BLaER1 (cell line): ENCODE results near the gene MLLT1.

Experiments
- H3K27ac ChIP-seq: shearing (Covaris generic); formaldehyde crosslinking; 2 replicates; pipeline ENCODE4 v1.8.1; 2022
- H3K27me3 ChIP-seq: shearing (Covaris generic); formaldehyde crosslinking; 2 replicates; pipeline ENCODE4 v1.8.1; 2022
- H3K36me3 ChIP-seq: shearing (Covaris generic); formaldehyde crosslinking; 2 replicates; pipeline ENCODE4 v1.8.1; 2022
- H3K4me1 ChIP-seq: shearing (Covaris generic); formaldehyde crosslinking; 2 replicates; pipeline ENCODE4 v1.8.1; 2022
- H3K4me2 ChIP-seq: shearing (Covaris generic); formaldehyde crosslinking; 2 replicates; pipeline ENCODE4 v1.8.1; 2022
- H3K4me3 ChIP-seq: shearing (Covaris generic); formaldehyde crosslinking; 2 replicates; pipeline ENCODE4 v1.8.1; 2022
- H3K9ac ChIP-seq: shearing (Covaris generic); formaldehyde crosslinking; 2 replicates; pipeline ENCODE4 v1.8.1; 2022
- H3K9me3 ChIP-seq: shearing (Covaris generic); formaldehyde crosslinking; 2 replicates; pipeline ENCODE4 v1.8.1; 2022
- H4K20me1 ChIP-seq: shearing (Covaris generic); formaldehyde crosslinking; 2 replicates; pipeline ENCODE4 v1.8.1; 2022
- Cebpa-rat ChIP-seq: shearing (Covaris generic); IDR thresholded peaks from 2 replicates; pipeline ENCODE4 v1.8.1; 2022

Gene MLLT1

DNA sequence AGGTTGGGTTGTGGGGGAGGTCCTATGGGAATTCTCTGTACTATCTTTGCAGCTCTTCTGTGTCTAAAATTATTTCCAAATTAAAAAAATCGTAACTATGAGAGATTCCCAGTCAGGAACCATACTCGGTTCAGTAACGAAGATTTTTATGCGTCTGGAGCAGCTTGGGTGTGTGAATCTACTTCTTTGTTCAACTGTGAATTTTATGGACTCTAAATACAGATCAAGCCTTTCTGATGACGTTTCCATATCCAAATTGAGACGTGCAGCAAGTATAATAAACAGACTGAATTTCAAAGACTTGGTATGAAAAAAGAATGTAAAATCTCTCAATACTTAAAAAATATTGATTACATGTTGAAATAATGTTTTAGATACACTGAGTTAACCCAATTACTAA lies 30.9 kb downstream of the MLLT1 start:
- Histone ChIP-seq H3K4me2 (peak overlapping the region; percentile 90), H3K4me1 (peaks cover 100% of the 10 kb centered on the region), H4K20me1 (peaks cover 100% of the 10 kb centered on the region), H3K27ac (0 out of 2 replicates have a peak overlapping the region, but pooled peaks have one; percentile 62), H3K36me3 (peaks cover 44% of the 10 kb centered on the region), H3K9ac (no peak overlapping the region), H3K9me3 (peaks cover 29% of the 10 kb centered on the region), H3K27me3 (no peaks in the 10 kb centered on the region), H3K4me3 (peak overlapping the region; percentile 30)
- TF ChIP-seq Cebpa-rat, result no peak

DNA sequence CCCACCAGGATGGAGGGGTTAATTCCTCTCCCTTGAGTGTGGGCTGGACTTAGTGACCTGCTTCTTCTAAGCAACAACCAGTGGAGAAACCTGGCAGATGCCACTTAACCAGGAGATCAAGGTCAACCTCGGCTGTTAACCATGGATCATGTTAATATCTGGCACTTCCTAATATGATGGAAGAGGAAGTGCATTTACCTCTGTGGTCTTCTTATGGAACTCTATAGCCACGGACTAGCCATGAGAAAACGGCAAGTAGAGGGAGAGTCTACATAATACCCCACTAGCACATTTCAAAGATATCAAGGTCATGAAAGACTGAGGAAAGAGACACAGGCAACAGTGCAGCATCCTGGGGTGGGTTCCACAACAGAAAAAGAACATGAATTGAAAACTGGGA lies 31.4 kb downstream of the MLLT1 start:
- H3K9ac ChIP-seq, result no peak overlapping the region
- H3K36me3 ChIP-seq, result peaks cover 39% of the 10 kb centered on the region
- no peak for TF ChIP-seq Cebpa-rat
- peaks cover 100% of the 10 kb centered on the region for H4K20me1 ChIP-seq
- peaks cover 23% of the 10 kb centered on the region for H3K9me3 ChIP-seq
- peak overlapping the region; percentile 30; the same call in 1 of the 2 replicates for H3K4me3 ChIP-seq
- H3K4me1 ChIP-seq, result peaks cover 100% of the 10 kb centered on the region
- H3K27ac ChIP-seq, result no peak overlapping the region
- H3K4me2 ChIP-seq, result peak overlapping the region; percentile 90
- no peaks in the 10 kb centered on the region for H3K27me3 ChIP-seq

DNA sequence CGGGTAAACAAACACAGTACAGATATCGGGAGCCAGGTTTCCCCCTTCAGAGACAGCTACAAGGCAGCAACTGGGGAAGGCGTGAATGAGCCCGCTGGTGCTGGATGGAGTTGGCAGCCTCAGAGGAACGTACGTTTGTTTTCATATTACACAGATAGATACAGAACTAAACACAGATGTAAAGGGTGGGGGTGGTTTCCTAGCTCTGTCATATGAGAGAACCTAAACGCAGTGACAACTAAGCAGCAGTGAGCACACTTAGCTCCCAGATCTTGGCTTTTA lies 32.8 kb downstream of the MLLT1 start:
- Histone ChIP-seq H4K20me1 (peaks cover 100% of the 10 kb centered on the region), H3K4me2 (peak overlapping the region; percentile 90), H3K9ac (no peak overlapping the region), H3K36me3 (peaks cover 29% of the 10 kb centered on the region), H3K9me3 (peaks cover 15% of the 10 kb centered on the region), H3K4me3 (no peak overlapping the region), H3K27ac (no peak overlapping the region), H3K27me3 (no peaks in the 10 kb centered on the region), H3K4me1 (peaks cover 100% of the 10 kb centered on the region)
- TF ChIP-seq Cebpa-rat, result no peak

DNA sequence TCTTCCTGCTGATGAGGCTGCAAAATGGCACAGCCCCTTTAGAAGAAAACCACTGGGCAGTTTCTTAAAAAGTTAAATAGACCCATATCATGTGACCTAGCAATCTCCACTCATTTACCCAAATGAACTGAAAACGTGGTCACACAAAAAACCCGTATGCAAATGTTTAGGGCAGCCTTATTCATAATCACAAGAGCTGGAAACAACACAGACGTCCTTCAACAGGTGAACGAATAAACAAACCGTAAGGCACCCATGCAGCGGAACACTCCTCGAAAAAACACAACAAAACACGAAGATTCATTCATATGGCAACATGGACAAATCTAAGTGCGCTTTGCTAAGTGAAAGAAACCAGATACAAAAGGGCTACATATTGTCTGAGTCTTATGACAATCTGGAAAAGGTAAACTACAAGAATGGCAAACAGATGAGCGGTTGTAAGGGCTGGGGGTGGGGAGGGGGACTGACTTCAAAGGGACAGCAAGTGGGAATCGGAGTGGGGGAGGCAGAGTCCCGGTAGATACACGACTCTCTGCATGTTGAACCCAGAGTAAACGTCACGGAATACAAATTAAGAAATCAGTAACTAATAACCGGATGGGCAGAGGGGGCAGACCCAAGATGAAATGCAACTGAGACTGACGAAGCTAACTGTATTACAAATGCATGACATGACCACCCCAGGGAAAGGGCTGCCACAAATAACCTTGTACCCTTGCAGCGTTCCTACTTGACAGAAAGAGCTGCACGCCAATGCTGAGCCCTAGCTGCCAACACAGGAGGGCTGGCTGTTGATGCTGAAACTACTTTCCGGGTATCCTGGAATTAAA lies 33.4 kb downstream of the MLLT1 start:
- H3K9me3 ChIP-seq, result peaks cover 12% of the 10 kb centered on the region
- H3K27ac ChIP-seq, result no peak overlapping the region
- H3K27me3 ChIP-seq, result no peaks in the 10 kb centered on the region
- no peak overlapping the region for H3K4me3 ChIP-seq
- peak overlapping the region; percentile 90 for H3K4me2 ChIP-seq
- no peak overlapping the region for H3K9ac ChIP-seq
- peaks cover 29% of the 10 kb centered on the region for H3K36me3 ChIP-seq
- peaks cover 100% of the 10 kb centered on the region for H4K20me1 ChIP-seq
- no peak for TF ChIP-seq Cebpa-rat
- H3K4me1 ChIP-seq, result peaks cover 100% of the 10 kb centered on the region

DNA sequence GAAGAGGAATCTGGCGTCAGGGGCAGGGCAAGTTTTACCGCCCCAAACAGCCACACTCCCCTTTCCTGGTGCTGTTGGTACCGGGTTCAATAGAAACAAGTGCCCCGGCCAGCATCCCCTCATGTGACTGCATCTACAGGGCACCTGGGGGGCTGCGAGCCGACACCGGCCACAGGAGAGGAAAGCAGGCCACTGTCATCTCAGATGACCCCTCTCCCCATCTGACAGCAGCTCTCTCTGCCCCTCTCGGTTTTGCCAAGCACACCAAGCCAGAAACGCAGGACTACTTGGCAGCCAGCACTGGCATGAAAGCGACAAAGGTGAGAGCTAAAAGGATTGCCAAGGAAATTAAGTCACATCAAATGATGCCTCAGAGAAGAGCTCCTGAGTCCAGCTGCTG lies 37.1 kb downstream of the MLLT1 start:
- Histone ChIP-seq H3K9me3 (peaks cover 12% of the 10 kb centered on the region), H3K27me3 (no peaks in the 10 kb centered on the region), H3K27ac (peak overlapping the region; percentile 51), H3K36me3 (peaks cover 51% of the 10 kb centered on the region), H3K9ac (peak overlapping the region; percentile 45; the same call in 1 of the 2 replicates), H3K4me3 (no peak overlapping the region), H3K4me2 (peak overlapping the region; percentile 71), H4K20me1 (peaks cover 100% of the 10 kb centered on the region), H3K4me1 (peaks cover 100% of the 10 kb centered on the region)
- TF ChIP-seq Cebpa-rat, result no peak

DNA sequence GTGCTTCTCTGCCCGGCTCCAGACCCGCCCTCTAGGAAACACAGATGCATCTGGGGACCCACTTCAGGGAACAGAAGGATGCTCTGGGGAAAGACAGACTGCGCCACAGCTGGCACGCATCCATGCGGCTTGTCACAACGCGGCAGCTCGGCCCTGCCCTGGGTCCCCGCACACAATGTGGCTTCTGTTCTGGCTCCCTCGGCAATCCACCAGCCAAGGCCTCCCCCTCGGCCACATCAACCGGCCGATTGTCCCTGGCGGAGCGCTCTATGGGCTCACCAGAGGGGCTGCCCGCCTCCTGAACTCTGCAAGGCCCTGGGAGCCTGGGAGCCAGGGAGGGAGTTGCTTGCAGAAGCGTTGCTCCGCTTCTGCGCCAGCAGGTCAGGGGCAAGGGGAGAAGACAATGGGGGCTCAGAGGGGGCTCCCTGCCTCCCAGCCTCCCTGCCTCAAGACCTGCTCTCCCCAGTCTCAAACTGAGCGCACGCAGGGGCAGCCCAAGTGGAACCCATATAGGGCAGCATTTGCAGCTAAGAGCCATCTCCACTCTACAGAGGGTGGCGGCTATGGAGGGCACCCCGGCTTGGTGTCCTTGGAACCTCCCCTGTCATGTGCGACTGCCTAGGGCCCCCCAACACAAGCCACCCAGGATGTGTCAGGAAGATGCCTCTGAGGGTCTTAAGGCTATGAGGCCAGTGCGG lies 37.9 kb downstream of the MLLT1 start:
- H3K36me3 ChIP-seq, result peaks cover 48% of the 10 kb centered on the region
- peaks cover 100% of the 10 kb centered on the region for H4K20me1 ChIP-seq
- H3K9ac ChIP-seq, result peak overlapping the region; percentile 45
- no peaks in the 10 kb centered on the region for H3K27me3 ChIP-seq
- H3K4me1 ChIP-seq, result peaks cover 100% of the 10 kb centered on the region
- H3K27ac ChIP-seq, result peak overlapping the region; percentile 51
- H3K4me2 ChIP-seq, result peak overlapping the region; percentile 71
- H3K4me3 ChIP-seq, result no peak overlapping the region
- TF ChIP-seq Cebpa-rat, result no peak
- H3K9me3 ChIP-seq, result peaks cover 12% of the 10 kb centered on the region

DNA sequence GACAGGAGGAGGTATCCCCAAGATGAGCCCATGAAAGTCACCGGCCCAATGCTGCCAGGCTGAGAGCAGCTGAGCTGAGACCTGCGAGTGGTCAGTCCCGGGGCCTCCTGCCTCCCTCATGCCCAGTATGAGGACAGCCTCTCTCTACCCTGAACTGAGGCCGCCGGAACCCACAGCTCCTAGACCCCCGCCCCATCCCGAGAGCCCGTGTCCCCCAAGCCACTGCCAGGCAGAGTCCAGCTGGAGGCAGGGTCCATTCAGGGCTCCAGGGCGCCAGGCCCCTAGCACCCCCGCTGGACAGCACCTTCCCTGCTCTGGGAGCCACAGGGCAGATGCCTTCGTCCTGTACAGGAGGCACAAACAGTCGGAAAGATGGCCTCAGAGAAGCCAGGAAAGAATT lies 38.7 kb downstream of the MLLT1 start:
- Histone ChIP-seq H3K27ac (no peak overlapping the region; the same call in 1 of the 2 replicates), H4K20me1 (peaks cover 100% of the 10 kb centered on the region)

DNA sequence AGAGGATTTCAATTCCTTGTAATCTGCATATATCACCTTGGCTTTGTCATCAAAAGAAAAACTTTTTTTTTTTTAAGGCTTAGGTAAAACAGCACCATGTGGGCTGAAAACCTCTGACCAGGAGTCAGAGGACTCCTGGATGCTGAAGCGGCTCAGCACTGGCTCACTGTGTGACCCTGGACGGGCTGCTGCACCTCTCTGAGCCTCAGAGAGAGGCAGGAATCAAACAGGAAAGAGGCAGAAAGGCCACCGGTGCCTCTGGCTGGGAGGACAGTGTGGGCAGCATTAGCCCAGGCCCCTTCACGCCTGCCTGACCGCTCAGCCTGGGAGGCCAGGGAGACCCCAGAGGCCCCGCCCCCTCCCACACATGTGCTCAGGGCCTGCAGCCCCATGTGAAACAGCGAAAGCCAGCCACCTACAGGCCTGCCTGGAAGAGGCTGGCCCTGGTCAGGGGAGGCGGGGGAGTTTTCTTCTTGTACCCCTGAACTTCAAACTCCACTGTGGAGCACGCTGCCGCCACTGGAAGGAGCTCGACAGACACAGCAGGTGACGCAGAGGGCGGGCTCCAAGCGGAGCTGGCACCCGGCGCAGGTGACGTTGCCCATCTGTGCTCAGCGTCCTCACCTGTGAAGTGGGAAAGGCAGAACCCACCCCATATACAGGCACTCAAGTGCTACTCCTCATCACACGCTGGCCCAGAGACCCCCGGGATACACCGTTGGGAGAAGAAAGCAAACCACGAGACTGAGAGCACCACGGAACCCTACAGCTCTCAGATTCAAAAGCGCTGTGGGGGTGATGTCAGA lies 39.7 kb downstream of the MLLT1 start:
- H3K9me3 ChIP-seq, result no peaks in the 10 kb centered on the region
- no peak overlapping the region; the same call in 1 of the 2 replicates for H3K27ac ChIP-seq
- H4K20me1 ChIP-seq, result peaks cover 100% of the 10 kb centered on the region
- peak overlapping the region; percentile 71 for H3K4me2 ChIP-seq
- no peak for TF ChIP-seq Cebpa-rat
- H3K9ac ChIP-seq, result no peak overlapping the region
- H3K36me3 ChIP-seq, result peaks cover 40% of the 10 kb centered on the region
- H3K4me1 ChIP-seq, result peaks cover 100% of the 10 kb centered on the region
- H3K4me3 ChIP-seq, result no peak overlapping the region
- H3K27me3 ChIP-seq, result no peaks in the 10 kb centered on the region

More for the DNA sequence above, 38.7 kb downstream of the MLLT1 start:
- H3K9ac ChIP-seq, result no peak overlapping the region
- TF ChIP-seq Cebpa-rat, result no peak
- peaks cover 6% of the 10 kb centered on the region for H3K9me3 ChIP-seq
- H3K36me3 ChIP-seq, result peaks cover 46% of the 10 kb centered on the region
- H3K27me3 ChIP-seq, result no peaks in the 10 kb centered on the region
- peak overlapping the region; percentile 71 for H3K4me2 ChIP-seq
- H3K4me1 ChIP-seq, result peaks cover 100% of the 10 kb centered on the region
- H3K4me3 ChIP-seq, result no peak overlapping the region

DNA sequence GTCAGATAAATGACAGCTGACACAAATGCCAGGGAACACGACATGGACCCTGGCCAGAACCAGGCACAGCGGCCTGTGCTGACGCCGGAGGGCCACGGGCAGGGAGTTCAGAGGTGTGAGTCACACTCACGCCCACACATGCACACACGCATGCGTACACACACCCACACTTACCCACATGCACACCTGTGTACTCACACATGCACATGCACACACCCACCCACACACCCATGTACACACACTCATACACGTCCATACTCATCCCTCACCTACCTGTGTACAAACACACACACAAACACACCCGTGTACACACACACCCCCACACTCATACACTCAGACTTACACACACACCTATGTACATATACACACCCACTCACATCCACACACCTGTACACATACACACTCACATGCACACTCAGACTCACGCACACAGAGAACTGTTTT lies 40.4 kb downstream of the MLLT1 start:
- H3K27ac ChIP-seq, result no peak overlapping the region
- TF ChIP-seq Cebpa-rat, result no peak

More for the DNA sequence above, 40.4 kb downstream of the MLLT1 start:
- no peaks in the 10 kb centered on the region for H3K27me3 ChIP-seq
- peaks cover 100% of the 10 kb centered on the region for H4K20me1 ChIP-seq
- H3K9ac ChIP-seq, result no peak overlapping the region
- H3K36me3 ChIP-seq, result peaks cover 40% of the 10 kb centered on the region
- no peaks in the 10 kb centered on the region for H3K9me3 ChIP-seq
- peaks cover 100% of the 10 kb centered on the region for H3K4me1 ChIP-seq
- H3K4me3 ChIP-seq, result no peak overlapping the region
- peak overlapping the region; percentile 36; the same call in 1 of the 2 replicates for H3K4me2 ChIP-seq
